H9 (cell line): ENCODE results near the gene ABCD3. TPM values are rescaled to one million over a fixed set of nuclear protein-coding genes. Genes with fewer than 3 reads are reported as not detected.

ENCODE experiments used
- DNase-seq: peaks from one replicate; pipeline ENCODE4 v3.0.0-alpha.2; 2017
- H2AFZ ChIP-seq: one replicate; pipeline ENCODE4 v1.6.1; 2013; ENCODE audit warnings: mild to moderate bottlenecking, low read length, control low read depth, moderate library complexity
- H2AK5ac ChIP-seq: 2 replicates; pipeline ENCODE4 v1.6.1; 2013; ENCODE audit warnings: low read length, control low read depth, mixed read lengths; ENCODE audit not compliant: insufficient read length
- H2BK120ac ChIP-seq: one replicate; pipeline ENCODE4 v1.6.1; 2013; ENCODE audit warnings: low read depth, mild to moderate bottlenecking, low read length, control low read depth, inconsistent platforms; ENCODE audit not compliant: poor library complexity, severe bottlenecking
- H2BK12ac ChIP-seq: 2 replicates; pipeline ENCODE4 v1.6.1; 2013; ENCODE audit warnings: low read length, control low read depth, mixed read lengths, low read depth; ENCODE audit not compliant: insufficient read length
- H2BK15ac ChIP-seq: 2 replicates; pipeline ENCODE4 v1.6.1; 2013; ENCODE audit warnings: low read depth, low read length, control low read depth
- H2BK20ac ChIP-seq: one replicate; pipeline ENCODE4 v1.6.1; 2013; ENCODE audit warnings: low read depth, mild to moderate bottlenecking, low read length, control low read depth, inconsistent platforms; ENCODE audit not compliant: poor library complexity, severe bottlenecking
- H2BK5ac ChIP-seq: 2 replicates; pipeline ENCODE4 v1.6.1; 2013; ENCODE audit warnings: low read length, control low read depth, mixed read lengths; ENCODE audit not compliant: insufficient read length
- H3K14ac ChIP-seq: 2 replicates; pipeline ENCODE4 v1.6.1; 2013; ENCODE audit warnings: low read length, control low read depth; ENCODE audit not compliant: insufficient read depth
- H3K18ac ChIP-seq: 2 replicates; pipeline ENCODE4 v1.6.1; 2013; ENCODE audit warnings: low read depth, mild to moderate bottlenecking, mixed read lengths, low read length, control low read depth; ENCODE audit not compliant: insufficient read length
- H3K23ac ChIP-seq: 2 replicates; pipeline ENCODE4 v1.6.1; 2013; ENCODE audit warnings: low read length, control low read depth, mixed read lengths, low read depth; ENCODE audit not compliant: insufficient read length
- H3K23me2 ChIP-seq: 2 replicates; pipeline ENCODE4 v1.6.1; 2013; ENCODE audit warnings: low read depth, mild to moderate bottlenecking, mixed read lengths, low read length, control low read depth; ENCODE audit not compliant: insufficient read length, poor library complexity, severe bottlenecking
- H3K27ac ChIP-seq: 2 replicates; pipeline ENCODE4 v1.5.1; 2013; ENCODE audit warnings: low read length, control low read depth, mixed read lengths, low read depth; ENCODE audit not compliant: insufficient read length
- H3K27me3 ChIP-seq: 2 replicates; pipeline ENCODE4 v1.6.1; 2013; ENCODE audit warnings: low read length, control low read depth, inconsistent platforms; ENCODE audit not compliant: insufficient read depth
- H3K4ac ChIP-seq: 2 replicates; pipeline ENCODE4 v1.6.1; 2013; ENCODE audit warnings: low read depth, mild to moderate bottlenecking, control low read depth, inconsistent platforms, low read length, moderate library complexity
- H3K4me1 ChIP-seq: 2 replicates; pipeline ENCODE4 v1.6.1; 2013; ENCODE audit warnings: low read length, control low read depth, inconsistent platforms; ENCODE audit not compliant: insufficient read depth
- H3K4me2 ChIP-seq: 2 replicates; pipeline ENCODE4 v1.6.1; 2013; ENCODE audit warnings: low read length, control low read depth, mixed read lengths; ENCODE audit not compliant: insufficient read length, insufficient read depth
- H3K56ac ChIP-seq: 2 replicates; pipeline ENCODE4 v1.6.1; 2013; ENCODE audit warnings: low read depth, mild to moderate bottlenecking, mixed read lengths, low read length, control low read depth; ENCODE audit not compliant: insufficient read length
- H3K79me1 ChIP-seq: 2 replicates; pipeline ENCODE4 v1.6.1; 2013; ENCODE audit warnings: low read depth, mild to moderate bottlenecking, moderate library complexity, low read length, control low read depth, inconsistent platforms; ENCODE audit not compliant: insufficient read depth, poor library complexity, severe bottlenecking
- H3K79me2 ChIP-seq: 2 replicates; pipeline ENCODE4 v1.6.1; 2013; ENCODE audit warnings: low read length, control low read depth, inconsistent platforms; ENCODE audit not compliant: insufficient read depth
- H3K9ac ChIP-seq: 2 replicates; pipeline ENCODE4 v1.6.1; 2013; ENCODE audit warnings: low read length, control low read depth, mixed read lengths; ENCODE audit not compliant: insufficient read length; ENCODE audit errors: extremely low read depth
- H3K9me3 ChIP-seq: one replicate; pipeline ENCODE4 v1.6.1; 2013; ENCODE audit warnings: low read depth, low read length, inconsistent platforms; ENCODE audit not compliant: control insufficient read depth
- H3T11ph ChIP-seq: one replicate; pipeline ENCODE4 v1.6.1; 2013; ENCODE audit warnings: mild to moderate bottlenecking, low read length, control low read depth, inconsistent platforms
- H4K20me1 ChIP-seq: one replicate; pipeline ENCODE4 v1.6.1; 2013; ENCODE audit not compliant: control insufficient read depth, insufficient read length, insufficient read depth
- H4K5ac ChIP-seq: 2 replicates; pipeline ENCODE4 v1.6.1; 2013; ENCODE audit warnings: low read depth, mild to moderate bottlenecking, mixed read lengths, low read length, control low read depth; ENCODE audit not compliant: insufficient read length
- H4K8ac ChIP-seq: replicated peaks from 2 replicates; pipeline ENCODE4 v1.6.1; 2013; ENCODE audit warnings: low read length, control low read depth, mixed read lengths, low read depth; ENCODE audit not compliant: insufficient read length
- H4K91ac ChIP-seq: 2 replicates; pipeline ENCODE4 v1.6.1; 2013; ENCODE audit warnings: low read depth, mild to moderate bottlenecking, moderate library complexity, mixed read lengths, low read length, control low read depth; ENCODE audit not compliant: insufficient read length
- H3K27ac Mint-ChIP-seq, 3 experiments: 2 replicates in 2 of 3; 3 replicates in 1 of 3; pipeline ENCODE4 v1.8.0; 2020 to 2021; ENCODE audit warnings: mixed read lengths in 3 of 3, mild to moderate bottlenecking in 1 of 3, moderate library complexity in 1 of 3
- H3K27me3 Mint-ChIP-seq: 2 replicates; pipeline ENCODE4 v1.8.0; 2021; ENCODE audit warnings: low read depth, mild to moderate bottlenecking, moderate library complexity, mixed read lengths
- H3K36me3 Mint-ChIP-seq, 3 experiments: 2 replicates in 2 of 3; 3 replicates in 1 of 3; pipeline ENCODE4 v1.8.0; 2020 to 2021; ENCODE audit warnings: low read depth in 3 of 3, mixed read lengths in 3 of 3; ENCODE audit not compliant: insufficient read depth in 1 of 3
- H3K4me1 Mint-ChIP-seq, 2 experiments: 2 replicates each; pipeline ENCODE4 v1.8.0; 2020; ENCODE audit warnings: mixed read lengths in 2 of 2
- H3K4me3 Mint-ChIP-seq, 2 experiments: 2 replicates in 1 of 2; 3 replicates in 1 of 2; pipeline ENCODE4 v1.8.0; 2020 to 2021; ENCODE audit warnings: mild to moderate bottlenecking in 2 of 2, mixed read lengths in 2 of 2, moderate library complexity in 1 of 2
- H3K9me3 Mint-ChIP-seq, 2 experiments: 2 replicates in 1 of 2; 3 replicates in 1 of 2; pipeline ENCODE4 v1.8.0; 2020; ENCODE audit warnings: mild to moderate bottlenecking in 2 of 2, mixed read lengths in 2 of 2, moderate library complexity in 1 of 2
- WGBS: extraction: QIAGEN DNeasy Blood & Tissue Kit; methylation state at CpG from one replicate; pipeline ENCODE4 v1.1.7; 2013; ENCODE audit warnings: missing lambda C conversion rate, low lambda C conversion rate, mixed read lengths; ENCODE audit not compliant: insufficient read length; ENCODE audit errors: extremely low coverage; 5-methylcytosine and 5-hydroxymethylcytosine counted together
- total RNA-seq: library from RNA; stranded (reverse); gene quantifications from 2 replicates; pipeline ENCODE4 v1.2.1, GENCODE V29; 2021
- TF ChIP-seq, protein P1 (sequence below): fragments of 200-600 bp; sonication (generic); conservative IDR thresholded peaks from 3 replicates; pipeline ENCODE4 v1.8.0; 2021; ENCODE audit warnings: antibody characterized with exemption, mild to moderate bottlenecking

Gene ABCD3
- total RNA-seq, 1 experiment from 2014 or later = 32.0 TPM

DNA sequence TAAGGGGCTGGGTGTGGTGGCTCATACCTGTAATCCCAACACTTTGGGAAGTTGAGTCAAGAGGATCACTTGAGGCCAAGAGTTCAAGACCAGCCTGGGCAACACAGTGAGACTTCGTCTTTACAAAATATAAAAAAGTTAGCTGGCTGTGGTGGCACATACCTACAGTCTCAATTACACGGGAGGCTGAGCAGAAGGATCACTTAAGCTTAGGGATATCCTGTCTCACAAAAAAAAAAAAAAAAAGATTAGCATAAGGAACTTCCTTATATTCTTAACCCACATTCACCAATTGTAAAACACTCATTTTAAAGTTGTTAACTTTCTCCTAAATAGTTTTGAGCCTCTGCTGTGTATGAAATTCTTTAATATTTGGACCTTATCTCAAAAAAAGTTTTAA is 53.1 kb downstream of the ABCD3 start:
- no peak overlapping the region for H3T11ph ChIP-seq
- Mint-ChIP-seq H3K9me3 (no peaks in the 10 kb centered on the region), H3K4me3 (no peak overlapping the region), H3K4me1 (0 out of 4 replicates have a peak, but pooled peaks cover 0 to 2% of the 10 kb centered on the region in 2 experiments), H3K36me3 (peaks cover 0 to 9% (median 6%) of the 10 kb centered on the region in 3 experiments; a peak in 5 of 7 replicates), H3K27me3 (no peaks in the 10 kb centered on the region), H3K27ac (no peak overlapping the region)
- whole genome bisulfite sequencing = no CpG with 5 or more reads among the region's 2 CpGs
- H3K23ac ChIP-seq = no peak overlapping the region
- H2BK5ac ChIP-seq = no peak overlapping the region
- H3K18ac ChIP-seq = no peak overlapping the region
- no peak overlapping the region for H4K91ac ChIP-seq
- H3K79me1 ChIP-seq = no peaks in the 10 kb centered on the region
- TF ChIP-seq, protein P1, sequence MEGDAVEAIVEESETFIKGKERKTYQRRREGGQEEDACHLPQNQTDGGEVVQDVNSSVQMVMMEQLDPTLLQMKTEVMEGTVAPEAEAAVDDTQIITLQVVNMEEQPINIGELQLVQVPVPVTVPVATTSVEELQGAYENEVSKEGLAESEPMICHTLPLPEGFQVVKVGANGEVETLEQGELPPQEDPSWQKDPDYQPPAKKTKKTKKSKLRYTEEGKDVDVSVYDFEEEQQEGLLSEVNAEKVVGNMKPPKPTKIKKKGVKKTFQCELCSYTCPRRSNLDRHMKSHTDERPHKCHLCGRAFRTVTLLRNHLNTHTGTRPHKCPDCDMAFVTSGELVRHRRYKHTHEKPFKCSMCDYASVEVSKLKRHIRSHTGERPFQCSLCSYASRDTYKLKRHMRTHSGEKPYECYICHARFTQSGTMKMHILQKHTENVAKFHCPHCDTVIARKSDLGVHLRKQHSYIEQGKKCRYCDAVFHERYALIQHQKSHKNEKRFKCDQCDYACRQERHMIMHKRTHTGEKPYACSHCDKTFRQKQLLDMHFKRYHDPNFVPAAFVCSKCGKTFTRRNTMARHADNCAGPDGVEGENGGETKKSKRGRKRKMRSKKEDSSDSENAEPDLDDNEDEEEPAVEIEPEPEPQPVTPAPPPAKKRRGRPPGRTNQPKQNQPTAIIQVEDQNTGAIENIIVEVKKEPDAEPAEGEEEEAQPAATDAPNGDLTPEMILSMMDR = no peak
- no peaks in the 10 kb centered on the region for H3K4me1 ChIP-seq
- no peak overlapping the region for H2BK12ac ChIP-seq
- no peak overlapping the region for H4K8ac ChIP-seq
- no peak overlapping the region for H3K56ac ChIP-seq
- H2BK120ac ChIP-seq = no peak overlapping the region
- no peaks in the 10 kb centered on the region for H4K20me1 ChIP-seq
- H3K27me3 ChIP-seq = no peaks in the 10 kb centered on the region
- no peak overlapping the region for H2BK20ac ChIP-seq
- H3K4me2 ChIP-seq = no peak overlapping the region
- H2BK15ac ChIP-seq = no peak overlapping the region
- no peaks in the 10 kb centered on the region for H3K9me3 ChIP-seq
- no peak overlapping the region for H3K27ac ChIP-seq
- no peak for DNase-seq
- H3K9ac ChIP-seq = no peak overlapping the region
- H3K4ac ChIP-seq = no peak overlapping the region
- H4K5ac ChIP-seq = no peak overlapping the region
- H2AFZ ChIP-seq = no peak overlapping the region
- no peak overlapping the region for H3K14ac ChIP-seq
- H2AK5ac ChIP-seq = no peak overlapping the region
- H3K23me2 ChIP-seq = no peaks in the 10 kb centered on the region
- H3K79me2 ChIP-seq = no peaks in the 10 kb centered on the region
